ENCODE measurements around the gene LGALS8.

DNA sequence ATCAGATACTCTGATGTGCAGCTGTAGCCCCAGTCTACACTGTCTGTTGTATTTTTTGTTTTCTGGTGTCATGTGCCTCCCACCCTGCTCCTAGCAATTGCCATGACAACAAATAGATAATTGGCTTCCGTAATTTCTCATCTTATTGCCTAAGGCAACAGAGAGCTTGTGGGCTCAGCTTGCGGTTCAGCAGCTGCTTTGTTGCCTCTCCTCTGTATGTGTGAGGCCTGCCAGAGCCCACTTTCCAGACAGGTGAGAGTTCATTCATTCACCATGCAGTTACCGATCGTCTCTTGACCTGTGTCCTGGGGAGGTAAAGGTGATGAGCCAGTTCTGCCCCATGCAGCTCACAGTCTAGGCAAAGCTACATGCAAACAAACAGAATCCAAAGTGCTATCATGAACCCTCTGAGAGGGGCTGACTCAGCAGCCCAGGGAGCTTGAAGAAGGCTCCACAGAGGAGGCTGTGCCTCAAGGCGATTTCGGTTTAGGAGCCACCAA, 11.9 kb downstream of the LGALS8 start:
- TF ChIP-seq CTCF (IDR thresholded peaks at IDR 0.05) (no peak), POLR2AphosphoS5 (IDR thresholded peaks at IDR 0.05; ENCODE audit: low read depth, low read length) (no peak)
